H9 (cell line): ENCODE measurements around the gene SNX5. TPM values are rescaled to one million over a fixed set of nuclear protein-coding genes. Genes with fewer than 3 reads are reported as not detected.

Experiments
- DNase-seq: peaks from one replicate; pipeline ENCODE4 v3.0.0-alpha.2; 2017
- H2AFZ ChIP-seq: one replicate; pipeline ENCODE4 v1.6.1; 2013; ENCODE audit warnings: mild to moderate bottlenecking, low read length, control low read depth, moderate library complexity
- H2AK5ac ChIP-seq: 2 replicates; pipeline ENCODE4 v1.6.1; 2013; ENCODE audit warnings: low read length, control low read depth, mixed read lengths; ENCODE audit not compliant: insufficient read length
- H2BK120ac ChIP-seq: one replicate; pipeline ENCODE4 v1.6.1; 2013; ENCODE audit warnings: low read depth, mild to moderate bottlenecking, low read length, control low read depth, inconsistent platforms; ENCODE audit not compliant: poor library complexity, severe bottlenecking
- H2BK12ac ChIP-seq: 2 replicates; pipeline ENCODE4 v1.6.1; 2013; ENCODE audit warnings: low read length, control low read depth, mixed read lengths, low read depth; ENCODE audit not compliant: insufficient read length
- H2BK15ac ChIP-seq: 2 replicates; pipeline ENCODE4 v1.6.1; 2013; ENCODE audit warnings: low read depth, low read length, control low read depth
- H2BK20ac ChIP-seq: one replicate; pipeline ENCODE4 v1.6.1; 2013; ENCODE audit warnings: low read depth, mild to moderate bottlenecking, low read length, control low read depth, inconsistent platforms; ENCODE audit not compliant: poor library complexity, severe bottlenecking
- H2BK5ac ChIP-seq: 2 replicates; pipeline ENCODE4 v1.6.1; 2013; ENCODE audit warnings: low read length, control low read depth, mixed read lengths; ENCODE audit not compliant: insufficient read length
- H3K14ac ChIP-seq: 2 replicates; pipeline ENCODE4 v1.6.1; 2013; ENCODE audit warnings: low read length, control low read depth; ENCODE audit not compliant: insufficient read depth
- H3K18ac ChIP-seq: 2 replicates; pipeline ENCODE4 v1.6.1; 2013; ENCODE audit warnings: low read depth, mild to moderate bottlenecking, mixed read lengths, low read length, control low read depth; ENCODE audit not compliant: insufficient read length
- H3K23ac ChIP-seq: 2 replicates; pipeline ENCODE4 v1.6.1; 2013; ENCODE audit warnings: low read length, control low read depth, mixed read lengths, low read depth; ENCODE audit not compliant: insufficient read length
- H3K23me2 ChIP-seq: 2 replicates; pipeline ENCODE4 v1.6.1; 2013; ENCODE audit warnings: low read depth, mild to moderate bottlenecking, mixed read lengths, low read length, control low read depth; ENCODE audit not compliant: insufficient read length, poor library complexity, severe bottlenecking
- H3K27ac ChIP-seq: 2 replicates; pipeline ENCODE4 v1.5.1; 2013; ENCODE audit warnings: low read length, control low read depth, mixed read lengths, low read depth; ENCODE audit not compliant: insufficient read length
- H3K27me3 ChIP-seq: 2 replicates; pipeline ENCODE4 v1.6.1; 2013; ENCODE audit warnings: low read length, control low read depth, inconsistent platforms; ENCODE audit not compliant: insufficient read depth
- H3K4ac ChIP-seq: 2 replicates; pipeline ENCODE4 v1.6.1; 2013; ENCODE audit warnings: low read depth, mild to moderate bottlenecking, control low read depth, inconsistent platforms, low read length, moderate library complexity
- H3K4me1 ChIP-seq: 2 replicates; pipeline ENCODE4 v1.6.1; 2013; ENCODE audit warnings: low read length, control low read depth, inconsistent platforms; ENCODE audit not compliant: insufficient read depth
- H3K4me2 ChIP-seq: 2 replicates; pipeline ENCODE4 v1.6.1; 2013; ENCODE audit warnings: low read length, control low read depth, mixed read lengths; ENCODE audit not compliant: insufficient read length, insufficient read depth
- H3K56ac ChIP-seq: 2 replicates; pipeline ENCODE4 v1.6.1; 2013; ENCODE audit warnings: low read depth, mild to moderate bottlenecking, mixed read lengths, low read length, control low read depth; ENCODE audit not compliant: insufficient read length
- H3K79me1 ChIP-seq: 2 replicates; pipeline ENCODE4 v1.6.1; 2013; ENCODE audit warnings: low read depth, mild to moderate bottlenecking, moderate library complexity, low read length, control low read depth, inconsistent platforms; ENCODE audit not compliant: insufficient read depth, poor library complexity, severe bottlenecking
- H3K79me2 ChIP-seq: 2 replicates; pipeline ENCODE4 v1.6.1; 2013; ENCODE audit warnings: low read length, control low read depth, inconsistent platforms; ENCODE audit not compliant: insufficient read depth
- H3K9ac ChIP-seq: 2 replicates; pipeline ENCODE4 v1.6.1; 2013; ENCODE audit warnings: low read length, control low read depth, mixed read lengths; ENCODE audit not compliant: insufficient read length; ENCODE audit errors: extremely low read depth
- H3K9me3 ChIP-seq: one replicate; pipeline ENCODE4 v1.6.1; 2013; ENCODE audit warnings: low read depth, low read length, inconsistent platforms; ENCODE audit not compliant: control insufficient read depth
- H3T11ph ChIP-seq: one replicate; pipeline ENCODE4 v1.6.1; 2013; ENCODE audit warnings: mild to moderate bottlenecking, low read length, control low read depth, inconsistent platforms
- H4K20me1 ChIP-seq: one replicate; pipeline ENCODE4 v1.6.1; 2013; ENCODE audit not compliant: control insufficient read depth, insufficient read length, insufficient read depth
- H4K5ac ChIP-seq: 2 replicates; pipeline ENCODE4 v1.6.1; 2013; ENCODE audit warnings: low read depth, mild to moderate bottlenecking, mixed read lengths, low read length, control low read depth; ENCODE audit not compliant: insufficient read length
- H4K8ac ChIP-seq: replicated peaks from 2 replicates; pipeline ENCODE4 v1.6.1; 2013; ENCODE audit warnings: low read length, control low read depth, mixed read lengths, low read depth; ENCODE audit not compliant: insufficient read length
- H4K91ac ChIP-seq: 2 replicates; pipeline ENCODE4 v1.6.1; 2013; ENCODE audit warnings: low read depth, mild to moderate bottlenecking, moderate library complexity, mixed read lengths, low read length, control low read depth; ENCODE audit not compliant: insufficient read length
- H3K27ac Mint-ChIP-seq, 3 experiments: 2 replicates in 2 of 3; 3 replicates in 1 of 3; pipeline ENCODE4 v1.8.0; 2020 to 2021; ENCODE audit warnings: mixed read lengths in 3 of 3, mild to moderate bottlenecking in 1 of 3, moderate library complexity in 1 of 3
- H3K27me3 Mint-ChIP-seq: 2 replicates; pipeline ENCODE4 v1.8.0; 2021; ENCODE audit warnings: low read depth, mild to moderate bottlenecking, moderate library complexity, mixed read lengths
- H3K36me3 Mint-ChIP-seq, 3 experiments: 2 replicates in 2 of 3; 3 replicates in 1 of 3; pipeline ENCODE4 v1.8.0; 2020 to 2021; ENCODE audit warnings: low read depth in 3 of 3, mixed read lengths in 3 of 3; ENCODE audit not compliant: insufficient read depth in 1 of 3
- H3K4me1 Mint-ChIP-seq, 2 experiments: 2 replicates each; pipeline ENCODE4 v1.8.0; 2020; ENCODE audit warnings: mixed read lengths in 2 of 2
- H3K4me3 Mint-ChIP-seq, 2 experiments: 2 replicates in 1 of 2; 3 replicates in 1 of 2; pipeline ENCODE4 v1.8.0; 2020 to 2021; ENCODE audit warnings: mild to moderate bottlenecking in 2 of 2, mixed read lengths in 2 of 2, moderate library complexity in 1 of 2
- H3K9me3 Mint-ChIP-seq, 2 experiments: 2 replicates in 1 of 2; 3 replicates in 1 of 2; pipeline ENCODE4 v1.8.0; 2020; ENCODE audit warnings: mild to moderate bottlenecking in 2 of 2, mixed read lengths in 2 of 2, moderate library complexity in 1 of 2
- whole genome bisulfite sequencing: extraction: QIAGEN DNeasy Blood & Tissue Kit; methylation state at CpG from one replicate; pipeline ENCODE4 v1.1.7; 2013; ENCODE audit warnings: missing lambda C conversion rate, low lambda C conversion rate, mixed read lengths; ENCODE audit not compliant: insufficient read length; ENCODE audit errors: extremely low coverage; 5-methylcytosine and 5-hydroxymethylcytosine counted together
- total RNA-seq: library from RNA; stranded (reverse); gene quantifications from 2 replicates; pipeline ENCODE4 v1.2.1, GENCODE V29; 2021
- TF ChIP-seq, protein P1 (sequence below): fragments of 200-600 bp; sonication (generic); conservative IDR thresholded peaks from 3 replicates; pipeline ENCODE4 v1.8.0; 2021; ENCODE audit warnings: antibody characterized with exemption, mild to moderate bottlenecking

SNX5 gene
- total RNA-seq, 1 experiment from 2014 or later = 194 TPM

DNA sequence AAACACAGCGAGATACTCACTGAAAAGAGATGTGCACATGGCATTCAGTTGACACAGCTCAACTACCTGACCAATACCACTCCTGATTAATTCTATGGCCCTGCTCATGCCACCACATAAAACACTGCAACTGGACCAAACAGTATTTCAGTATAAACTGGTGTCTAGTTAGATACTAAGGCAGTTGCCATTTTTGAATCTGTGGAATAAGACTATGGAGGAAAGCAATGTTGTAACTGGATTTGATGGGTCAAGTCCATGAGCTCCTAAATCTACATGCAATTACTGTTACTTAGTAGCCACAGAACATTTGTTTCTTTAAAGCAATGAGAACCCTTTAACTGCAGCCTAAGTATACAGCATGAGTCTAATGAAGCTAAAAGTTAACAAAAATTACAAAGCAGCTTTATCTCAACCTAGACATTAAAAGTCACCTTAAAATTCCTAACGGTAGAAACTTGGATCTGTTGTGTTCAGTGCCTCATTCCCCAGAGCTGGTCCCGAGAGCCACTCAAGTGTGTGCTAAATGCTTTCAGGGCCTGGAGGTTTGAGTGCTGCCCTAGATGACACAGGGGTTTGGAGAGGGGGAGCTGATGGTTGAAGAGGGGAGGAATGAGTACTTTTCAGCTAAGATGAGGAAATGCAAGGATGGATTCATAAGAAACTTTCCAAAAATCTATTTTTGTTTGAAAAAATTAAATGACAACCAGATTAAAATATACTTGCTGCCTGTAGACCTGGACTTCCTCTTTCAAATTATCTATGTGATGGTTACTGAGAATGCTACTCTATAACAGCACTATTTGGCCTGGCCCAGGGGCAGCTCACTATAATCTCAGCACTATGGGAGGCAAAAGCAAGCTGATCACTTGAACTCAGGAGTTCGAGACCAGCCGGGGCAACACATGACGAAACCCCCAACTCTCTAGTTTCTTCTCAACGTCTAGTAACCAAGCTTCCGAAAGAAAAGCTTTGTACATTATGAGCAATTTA, 15.6 kb downstream of the SNX5 start:
- Histone ChIP-seq H4K8ac (no peak overlapping the region), H3K79me2 (peaks cover 28% of the 10 kb centered on the region), H3K23me2 (no peaks in the 10 kb centered on the region), H3K79me1 (peaks cover 12% of the 10 kb centered on the region), H4K91ac (no peak overlapping the region), H2BK20ac (no peak overlapping the region), H2AFZ (no peak overlapping the region), H3K4me1 (no peaks in the 10 kb centered on the region), H3K14ac (no peak overlapping the region), H3K23ac (no peak overlapping the region), H2BK15ac (no peak overlapping the region), H3K18ac (no peak overlapping the region), H3K27me3 (no peaks in the 10 kb centered on the region), H4K20me1 (no peaks in the 10 kb centered on the region), H3K27ac (no peak overlapping the region), H4K5ac (no peak overlapping the region), H2BK12ac (no peak overlapping the region), H3T11ph (no peak overlapping the region), H3K9ac (no peak overlapping the region), H3K4me2 (no peak overlapping the region), H2BK120ac (no peak overlapping the region), H3K9me3 (no peaks in the 10 kb centered on the region), H3K56ac (no peak overlapping the region), H2AK5ac (no peak overlapping the region), H3K4ac (no peak overlapping the region), H2BK5ac (no peak overlapping the region)
- no peak for DNase-seq
- Mint-ChIP-seq H3K36me3 (peaks cover 82 to 97% (median 95%) of the 10 kb centered on the region in 3 experiments), H3K27me3 (no peaks in the 10 kb centered on the region), H3K9me3 (no peaks in the 10 kb centered on the region), H3K4me1 (peaks cover 6 to 8% of the 10 kb centered on the region in 2 experiments; a peak in 2 of 4 replicates), H3K27ac (peak overlapping the region in 2 of 3 experiments; percentile 67 to 91; a peak in 4 of 7 replicates), H3K4me3 (no peak overlapping the region)
- TF ChIP-seq, protein P1, sequence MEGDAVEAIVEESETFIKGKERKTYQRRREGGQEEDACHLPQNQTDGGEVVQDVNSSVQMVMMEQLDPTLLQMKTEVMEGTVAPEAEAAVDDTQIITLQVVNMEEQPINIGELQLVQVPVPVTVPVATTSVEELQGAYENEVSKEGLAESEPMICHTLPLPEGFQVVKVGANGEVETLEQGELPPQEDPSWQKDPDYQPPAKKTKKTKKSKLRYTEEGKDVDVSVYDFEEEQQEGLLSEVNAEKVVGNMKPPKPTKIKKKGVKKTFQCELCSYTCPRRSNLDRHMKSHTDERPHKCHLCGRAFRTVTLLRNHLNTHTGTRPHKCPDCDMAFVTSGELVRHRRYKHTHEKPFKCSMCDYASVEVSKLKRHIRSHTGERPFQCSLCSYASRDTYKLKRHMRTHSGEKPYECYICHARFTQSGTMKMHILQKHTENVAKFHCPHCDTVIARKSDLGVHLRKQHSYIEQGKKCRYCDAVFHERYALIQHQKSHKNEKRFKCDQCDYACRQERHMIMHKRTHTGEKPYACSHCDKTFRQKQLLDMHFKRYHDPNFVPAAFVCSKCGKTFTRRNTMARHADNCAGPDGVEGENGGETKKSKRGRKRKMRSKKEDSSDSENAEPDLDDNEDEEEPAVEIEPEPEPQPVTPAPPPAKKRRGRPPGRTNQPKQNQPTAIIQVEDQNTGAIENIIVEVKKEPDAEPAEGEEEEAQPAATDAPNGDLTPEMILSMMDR = no peak
- WGBS = no CpG with 5 or more reads among the region's 8 CpGs
